Stimulated activated CD4-positive, alpha-beta T cell treated with anti-CD3 and anti-CD28 coated beads, Interleukin-2, amount 100 ng/mL, for 48 hours (primary cell): Measurements from ENCODE around the gene CCDC192.
"Not testable (repeated sequence)": the region's sequence is repeated elsewhere in the genome, so short reads cannot be mapped to it uniquely, and the experiment has no call there.

Experiments
- DNase-seq, 2 donors: peaks; one replicate each; pipeline ENCODE4 v3.0.0-alpha.2; 2020

The CCDC192 gene

GRCh38 chr5:127769386-127769785, 66.2 kb downstream of the CCDC192 start:
- no peak for DNase-seq

GRCh38 chr5:127770272-127770671, 67.1 kb downstream of the CCDC192 start:
- no peak for DNase-seq

GRCh38 chr5:127772531-127772930, 69.3 kb downstream of the CCDC192 start:
- no peak for DNase-seq

- DNase-seq = no peak
These were observed 71.0 kb downstream of the CCDC192 start for GRCh38 chr5:127774221-127774620.

- DNase-seq = no peak
These were observed 73.3 kb downstream of the CCDC192 start for GRCh38 chr5:127776477-127776876.

- DNase-seq = no peak
These were observed 74.8 kb downstream of the CCDC192 start for GRCh38 chr5:127777957-127778356.

GRCh38 chr5:127782450-127782849, 79.3 kb downstream of the CCDC192 start:
- not testable (repeated sequence) for DNase-seq

- no peak for DNase-seq
These were observed 82.1 kb downstream of the CCDC192 start for GRCh38 chr5:127785098-127785927.

GRCh38 chr5:127791439-127791838, 88.2 kb downstream of the CCDC192 start:
- DNase-seq = no peak

- not testable (repeated sequence) for DNase-seq
These were observed 88.7 kb downstream of the CCDC192 start for GRCh38 chr5:127791908-127792307.

- no peak for DNase-seq
These were observed 89.9 kb downstream of the CCDC192 start for GRCh38 chr5:127793052-127793451.

- DNase-seq = no peak
These were observed 90.7 kb downstream of the CCDC192 start for GRCh38 chr5:127793879-127794278.

- no peak for DNase-seq
These were observed 93.0 kb downstream of the CCDC192 start for GRCh38 chr5:127796211-127796610.

- DNase-seq = no peak
These were observed 96.2 kb downstream of the CCDC192 start for GRCh38 chr5:127799293-127799905.

GRCh38 chr5:127801751-127802476, 98.7 kb downstream of the CCDC192 start:
- no peak for DNase-seq

- DNase-seq = no peak
These were observed 99.3 kb downstream of the CCDC192 start for GRCh38 chr5:127802477-127802865.

- no peak for DNase-seq
These were observed 101.8 kb downstream of the CCDC192 start for GRCh38 chr5:127804886-127805426.

GRCh38 chr5:127805448-127805847, 102.3 kb downstream of the CCDC192 start:
- no peak for DNase-seq

GRCh38 chr5:127806776-127807175, 103.6 kb downstream of the CCDC192 start:
- DNase-seq = no peak

- no peak for DNase-seq
These were observed 106.3 kb downstream of the CCDC192 start for GRCh38 chr5:127809533-127809932.

- no peak for DNase-seq
These were observed 106.8 kb downstream of the CCDC192 start for GRCh38 chr5:127810017-127810416.

- no peak for DNase-seq
These were observed 107.7 kb downstream of the CCDC192 start for GRCh38 chr5:127810707-127811490.

GRCh38 chr5:127812570-127812969, 109.4 kb downstream of the CCDC192 start:
- no peak for DNase-seq
